ENCODE measurements around the gene CYB561D2. TPM values are rescaled to one million over a fixed set of nuclear protein-coding genes. Genes with fewer than 3 reads are reported as not detected.
A peak's percentile ranks its signal among the peaks of the same experiment; 100 is the strongest.

The CYB561D2 gene
- polyA plus RNA-seq, 4 donors, result 25.8 to 39.1 (median 30.9) TPM

GRCh38 chr3:50389414-50389767 lies 38.7 kb downstream of the CYB561D2 start:
- DNase-seq, result no peak

GRCh38 chr3:50390508-50391224 lies 40.0 kb downstream of the CYB561D2 start:
- no peaks in the 10 kb centered on the region for H3K27me3 ChIP-seq (ENCODE audit: control insufficient read depth in 3 of 3, insufficient read depth in 3 of 3, low read length in 3 of 3)
- peak overlapping the region in 2 of 3 donors; percentile 45 to 77 for H3K27ac ChIP-seq (ENCODE audit: low read depth in 1 of 3, low read length in 2 of 3)
- peaks cover 0 to 4% (median 0%) of the 10 kb centered on the region in 3 donors for H3K36me3 ChIP-seq (ENCODE audit: control insufficient read depth in 3 of 3, insufficient read depth in 2 of 3, low read depth in 1 of 3, low read length in 3 of 3)
- H3K4me3 ChIP-seq (ENCODE audit: low read depth in 1 of 3, low read length in 3 of 3), result no peak overlapping the region
- FAIRE-seq (no peak), DNase-seq (peak; percentile 91 to 93)
- peaks cover 5 to 23% (median 19%) of the 10 kb centered on the region in 3 donors for H3K4me1 ChIP-seq (ENCODE audit: control insufficient read depth in 3 of 3, insufficient read depth in 2 of 3, low read depth in 1 of 3, low read length in 2 of 3)
- H3K9me3 ChIP-seq (ENCODE audit: control insufficient read depth in 2 of 2, insufficient read depth in 1 of 2, low read depth in 1 of 2, low read length in 1 of 2), result no peaks in the 10 kb centered on the region
- WGBS, 3 donors, result 9 to 49% (median 39%) methylated on average over 12 of the region's 12 CpGs

More at GRCh38 chr3:50389414-50389767, 38.7 kb downstream of the CYB561D2 start:
- H3K4me1 ChIP-seq (ENCODE audit: control insufficient read depth in 3 of 3, insufficient read depth in 2 of 3, low read depth in 1 of 3, low read length in 2 of 3), result peaks cover 5 to 23% (median 10%) of the 10 kb centered on the region in 3 donors
- WGBS, 3 donors, result 73 to 84% (median 75%) methylated on average over 6 of the region's 6 CpGs
- no peak overlapping the region for H3K4me3 ChIP-seq (ENCODE audit: low read depth in 1 of 3, low read length in 3 of 3)
- H3K36me3 ChIP-seq (ENCODE audit: control insufficient read depth in 3 of 3, insufficient read depth in 2 of 3, low read depth in 1 of 3, low read length in 3 of 3), result peaks cover 0 to 4% (median 0%) of the 10 kb centered on the region in 3 donors
- FAIRE-seq, result no peak
- H3K9me3 ChIP-seq (ENCODE audit: control insufficient read depth in 2 of 2, insufficient read depth in 1 of 2, low read depth in 1 of 2, low read length in 1 of 2), result no peaks in the 10 kb centered on the region
- H3K27me3 ChIP-seq (ENCODE audit: control insufficient read depth in 3 of 3, insufficient read depth in 3 of 3, low read length in 3 of 3), result no peaks in the 10 kb centered on the region
- H3K27ac ChIP-seq (ENCODE audit: low read depth in 1 of 3, low read length in 2 of 3), result no peak overlapping the region

GRCh38 chr3:50392101-50392715 lies 41.5 kb downstream of the CYB561D2 start:
- WGBS, 3 donors, result 41 to 72% (median 44%) methylated on average over 5 of the region's 5 CpGs
- Histone ChIP-seq H3K27ac (ENCODE audit: low read depth in 1 of 3, low read length in 2 of 3) (no peak overlapping the region), H3K36me3 (ENCODE audit: control insufficient read depth in 3 of 3, insufficient read depth in 2 of 3, low read depth in 1 of 3, low read length in 3 of 3) (peaks cover 0 to 4% (median 0%) of the 10 kb centered on the region in 3 donors), H3K4me3 (ENCODE audit: low read depth in 1 of 3, low read length in 3 of 3) (no peak overlapping the region), H3K9me3 (ENCODE audit: control insufficient read depth in 2 of 2, insufficient read depth in 1 of 2, low read depth in 1 of 2, low read length in 1 of 2) (no peaks in the 10 kb centered on the region), H3K4me1 (ENCODE audit: control insufficient read depth in 3 of 3, insufficient read depth in 2 of 3, low read depth in 1 of 3, low read length in 2 of 3) (peaks cover 5 to 23% (median 19%) of the 10 kb centered on the region in 3 donors), H3K27me3 (ENCODE audit: control insufficient read depth in 3 of 3, insufficient read depth in 3 of 3, low read length in 3 of 3) (no peaks in the 10 kb centered on the region)
- DNase-seq (peak in 1 of 2 donors; percentile 17), FAIRE-seq (no peak)

GRCh38 chr3:50393061-50393460 lies 42.4 kb downstream of the CYB561D2 start:
- no peaks in the 10 kb centered on the region for H3K9me3 ChIP-seq (ENCODE audit: control insufficient read depth in 2 of 2, insufficient read depth in 1 of 2, low read depth in 1 of 2, low read length in 1 of 2)
- no peak overlapping the region for H3K4me3 ChIP-seq (ENCODE audit: low read depth in 1 of 3, low read length in 3 of 3)
- H3K36me3 ChIP-seq (ENCODE audit: control insufficient read depth in 3 of 3, insufficient read depth in 2 of 3, low read depth in 1 of 3, low read length in 3 of 3), result peaks cover 0 to 4% (median 0%) of the 10 kb centered on the region in 3 donors
- FAIRE-seq, result no peak
- H3K4me1 ChIP-seq (ENCODE audit: control insufficient read depth in 3 of 3, insufficient read depth in 2 of 3, low read depth in 1 of 3, low read length in 2 of 3), result peaks cover 5 to 23% (median 19%) of the 10 kb centered on the region in 3 donors
- H3K27me3 ChIP-seq (ENCODE audit: control insufficient read depth in 3 of 3, insufficient read depth in 3 of 3, low read length in 3 of 3), result no peaks in the 10 kb centered on the region
- 84 to 87% (median 84%) methylated on average over 5 of the region's 5 CpGs for WGBS, 3 donors
- DNase-seq, result no peak
- no peak overlapping the region for H3K27ac ChIP-seq (ENCODE audit: low read depth in 1 of 3, low read length in 2 of 3)

GRCh38 chr3:50395070-50395860 lies 44.6 kb downstream of the CYB561D2 start:
- no peak overlapping the region for H3K27ac ChIP-seq (ENCODE audit: low read depth in 1 of 3, low read length in 2 of 3)
- DNase-seq (peak; percentile 24 to 79), FAIRE-seq (no peak)
- H3K4me3 ChIP-seq (ENCODE audit: low read depth in 1 of 3, low read length in 3 of 3), result no peak overlapping the region
- H3K36me3 ChIP-seq (ENCODE audit: control insufficient read depth in 3 of 3, insufficient read depth in 2 of 3, low read depth in 1 of 3, low read length in 3 of 3), result peaks cover 0 to 2% (median 0%) of the 10 kb centered on the region in 3 donors
- no peaks in the 10 kb centered on the region for H3K9me3 ChIP-seq (ENCODE audit: control insufficient read depth in 2 of 2, insufficient read depth in 1 of 2, low read depth in 1 of 2, low read length in 1 of 2)
- peaks cover 5 to 18% (median 15%) of the 10 kb centered on the region in 3 donors for H3K4me1 ChIP-seq (ENCODE audit: control insufficient read depth in 3 of 3, insufficient read depth in 2 of 3, low read depth in 1 of 3, low read length in 2 of 3)
- 59 to 73% (median 61%) methylated on average over 10 of the region's 10 CpGs for WGBS, 3 donors
- no peaks in the 10 kb centered on the region for H3K27me3 ChIP-seq (ENCODE audit: control insufficient read depth in 3 of 3, insufficient read depth in 3 of 3, low read length in 3 of 3)

- no peaks in the 10 kb centered on the region for H3K27me3 ChIP-seq (ENCODE audit: control insufficient read depth in 3 of 3, insufficient read depth in 3 of 3, low read length in 3 of 3)
- H3K27ac ChIP-seq (ENCODE audit: low read depth in 1 of 3, low read length in 2 of 3), result no peak overlapping the region
- FAIRE-seq, result no peak
- DNase-seq, result peak in 1 of 2 donors; percentile 38
- 50 to 83% (median 55%) methylated on average over 10 of the region's 10 CpGs for WGBS, 3 donors
- H3K4me3 ChIP-seq (ENCODE audit: low read depth in 1 of 3, low read length in 3 of 3), result no peak overlapping the region
- no peaks in the 10 kb centered on the region for H3K9me3 ChIP-seq (ENCODE audit: control insufficient read depth in 2 of 2, insufficient read depth in 1 of 2, low read depth in 1 of 2, low read length in 1 of 2)
- peaks cover 0 to 11% (median 3%) of the 10 kb centered on the region in 3 donors for H3K4me1 ChIP-seq (ENCODE audit: control insufficient read depth in 3 of 3, insufficient read depth in 2 of 3, low read depth in 1 of 3, low read length in 2 of 3)
- H3K36me3 ChIP-seq (ENCODE audit: control insufficient read depth in 3 of 3, insufficient read depth in 2 of 3, low read depth in 1 of 3, low read length in 3 of 3), result no peaks in the 10 kb centered on the region
Observed at GRCh38 chr3:50396502-50396901, 45.8 kb downstream of the CYB561D2 start.

- Histone ChIP-seq H3K27ac (ENCODE audit: low read depth in 1 of 3, low read length in 2 of 3) (no peak overlapping the region), H3K27me3 (ENCODE audit: control insufficient read depth in 3 of 3, insufficient read depth in 3 of 3, low read length in 3 of 3) (no peaks in the 10 kb centered on the region), H3K4me1 (ENCODE audit: control insufficient read depth in 3 of 3, insufficient read depth in 2 of 3, low read depth in 1 of 3, low read length in 2 of 3) (no peaks in the 10 kb centered on the region), H3K4me3 (ENCODE audit: low read depth in 1 of 3, low read length in 3 of 3) (no peak overlapping the region), H3K36me3 (ENCODE audit: control insufficient read depth in 3 of 3, insufficient read depth in 2 of 3, low read depth in 1 of 3, low read length in 3 of 3) (no peaks in the 10 kb centered on the region), H3K9me3 (ENCODE audit: control insufficient read depth in 2 of 2, insufficient read depth in 1 of 2, low read depth in 1 of 2, low read length in 1 of 2) (no peaks in the 10 kb centered on the region)
- WGBS, 3 donors, result 2 to 30% (median 10%) methylated on average over 5 of the region's 5 CpGs
- no peak for DNase-seq
- no peak for FAIRE-seq
Observed at GRCh38 chr3:50401978-50402595, 51.4 kb downstream of the CYB561D2 start.

Data from small intestine (tissue), 7 donors.